ENCODE results near the gene PRH2. TPM values are rescaled to one million over a fixed set of nuclear protein-coding genes. Genes with fewer than 3 reads are reported as not detected.

PRH2 gene
- polyA plus RNA-seq, 1 donor (not counting 4 experiments of a cell fraction or from before 2014, with no cell fraction given), result 0.12 TPM

DNA sequence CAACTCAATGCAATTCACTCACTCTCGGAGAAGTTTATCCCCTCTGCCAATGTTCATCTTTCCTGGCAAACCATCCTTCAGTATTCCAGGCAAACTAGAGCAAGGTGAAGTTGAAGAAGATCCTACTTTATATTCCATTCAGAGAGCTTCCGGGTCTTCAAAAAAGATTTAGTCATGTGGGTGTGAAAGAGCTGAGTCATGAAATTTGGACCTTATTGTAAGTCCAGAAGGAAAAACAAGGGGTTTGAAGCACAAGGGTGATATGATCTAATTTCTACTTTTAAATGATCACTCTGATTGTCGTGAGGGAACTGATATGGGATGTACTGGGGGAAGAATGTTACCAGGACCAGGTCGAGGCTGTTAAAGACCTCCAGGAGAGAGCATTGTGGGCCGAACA lies 2.8 kb upstream of the PRH2 start:
- no peak for TF ChIP-seq EZH2 (IDR thresholded peaks at IDR 0.05; ENCODE audit: low read length)
- TF ChIP-seq, protein P1, sequence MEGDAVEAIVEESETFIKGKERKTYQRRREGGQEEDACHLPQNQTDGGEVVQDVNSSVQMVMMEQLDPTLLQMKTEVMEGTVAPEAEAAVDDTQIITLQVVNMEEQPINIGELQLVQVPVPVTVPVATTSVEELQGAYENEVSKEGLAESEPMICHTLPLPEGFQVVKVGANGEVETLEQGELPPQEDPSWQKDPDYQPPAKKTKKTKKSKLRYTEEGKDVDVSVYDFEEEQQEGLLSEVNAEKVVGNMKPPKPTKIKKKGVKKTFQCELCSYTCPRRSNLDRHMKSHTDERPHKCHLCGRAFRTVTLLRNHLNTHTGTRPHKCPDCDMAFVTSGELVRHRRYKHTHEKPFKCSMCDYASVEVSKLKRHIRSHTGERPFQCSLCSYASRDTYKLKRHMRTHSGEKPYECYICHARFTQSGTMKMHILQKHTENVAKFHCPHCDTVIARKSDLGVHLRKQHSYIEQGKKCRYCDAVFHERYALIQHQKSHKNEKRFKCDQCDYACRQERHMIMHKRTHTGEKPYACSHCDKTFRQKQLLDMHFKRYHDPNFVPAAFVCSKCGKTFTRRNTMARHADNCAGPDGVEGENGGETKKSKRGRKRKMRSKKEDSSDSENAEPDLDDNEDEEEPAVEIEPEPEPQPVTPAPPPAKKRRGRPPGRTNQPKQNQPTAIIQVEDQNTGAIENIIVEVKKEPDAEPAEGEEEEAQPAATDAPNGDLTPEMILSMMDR (optimal IDR thresholded peaks at IDR 0.05 in 1 of 3, IDR thresholded peaks at IDR 0.05 in 1 of 3, conservative IDR thresholded peaks at IDR 0.05 in 1 of 3; ENCODE audit: extremely low read depth in 1 of 3, insufficient read depth in 2 of 3, low read length in 3 of 3), result no peak
- no peak overlapping the region for H2AFZ ChIP-seq (ENCODE audit: control insufficient read depth, low read length)
- H3K27ac ChIP-seq (ENCODE audit: control insufficient read depth, insufficient read depth, low read length), result no peak overlapping the region
- dilution Hi-C loops (cut with MboI; ENCODE audit: extremely low pct_ligation_motif_present, low sequenced_read_pairs), result no loop called here
- no peaks in the 10 kb centered on the region for H3K36me3 ChIP-seq (ENCODE audit: control insufficient read depth in 2 of 2, extremely low read depth in 1 of 2, insufficient read depth in 2 of 2, low read length in 2 of 2)
- no peak overlapping the region for H3K4me2 ChIP-seq (ENCODE audit: control insufficient read depth, extremely low read depth, insufficient read depth, low read depth, low read length)
- H3K79me2 ChIP-seq (ENCODE audit: control insufficient read depth, insufficient read depth, low read length), result no peaks in the 10 kb centered on the region
- H3K27me3 ChIP-seq (ENCODE audit: control insufficient read depth, extremely low read depth, insufficient read depth, low read length), result no peaks in the 10 kb centered on the region
- H3K9me1 ChIP-seq (ENCODE audit: control insufficient read depth, extremely low read depth, insufficient read depth, low read length), result no peaks in the 10 kb centered on the region
- no peaks in the 10 kb centered on the region for H4K20me1 ChIP-seq (ENCODE audit: control insufficient read depth, extremely low read depth, insufficient read depth, low read length)
- H3K9me3 ChIP-seq (ENCODE audit: control insufficient read depth, low read depth, low read length), result no peaks in the 10 kb centered on the region
- no peak overlapping the region for H3K9ac ChIP-seq (ENCODE audit: control insufficient read depth, extremely low read depth, insufficient read depth, low read length)
- FAIRE-seq (no peak), DNase-seq (ENCODE audit: low read depth, low spot score) (no peak)
- H3K4me1 ChIP-seq (ENCODE audit: control insufficient read depth, extremely low read depth, insufficient read depth, low read length), result no peaks in the 10 kb centered on the region
- no peak overlapping the region for H3K4me3 ChIP-seq (ENCODE audit: control insufficient read depth in 2 of 3, extremely low read depth in 1 of 3, insufficient read depth in 2 of 3, low read depth in 1 of 3, low read length in 3 of 3)

DNA sequence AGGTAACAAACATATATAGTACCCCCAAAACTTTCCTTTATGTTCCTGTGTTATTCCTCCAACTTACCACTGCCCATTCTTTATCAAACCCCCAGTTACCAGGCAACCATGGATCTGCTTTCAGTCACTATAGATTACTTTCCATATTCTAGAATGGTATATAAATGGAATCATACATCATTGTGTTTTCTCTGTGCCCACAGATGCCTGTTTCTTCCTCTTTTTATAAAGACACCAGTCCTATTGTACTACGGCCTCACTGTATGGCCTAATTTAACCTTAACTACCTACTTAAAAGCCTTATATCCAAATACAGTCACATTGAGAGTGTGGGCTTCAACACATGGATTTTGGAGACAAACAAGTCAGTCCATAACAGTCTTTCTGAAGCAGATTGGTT lies 7.5 kb downstream of the PRH2 start:
- H3K27ac ChIP-seq (ENCODE audit: control insufficient read depth, insufficient read depth, low read length), result no peak overlapping the region
- TF ChIP-seq EZH2 (IDR thresholded peaks at IDR 0.05; ENCODE audit: low read length), result no peak
- TF ChIP-seq, protein P1 (optimal IDR thresholded peaks at IDR 0.05 in 1 of 3, IDR thresholded peaks at IDR 0.05 in 1 of 3, conservative IDR thresholded peaks at IDR 0.05 in 1 of 3; ENCODE audit: extremely low read depth in 1 of 3, insufficient read depth in 2 of 3, low read length in 3 of 3), result no peak
- H3K4me3 ChIP-seq (ENCODE audit: control insufficient read depth in 2 of 3, extremely low read depth in 1 of 3, insufficient read depth in 2 of 3, low read depth in 1 of 3, low read length in 3 of 3), result no peak overlapping the region
- no peaks in the 10 kb centered on the region for H3K9me1 ChIP-seq (ENCODE audit: control insufficient read depth, extremely low read depth, insufficient read depth, low read length)
- H3K4me2 ChIP-seq (ENCODE audit: control insufficient read depth, extremely low read depth, insufficient read depth, low read depth, low read length), result no peak overlapping the region
- dilution Hi-C loops (cut with MboI; ENCODE audit: extremely low pct_ligation_motif_present, low sequenced_read_pairs), result no loop called here
- H4K20me1 ChIP-seq (ENCODE audit: control insufficient read depth, extremely low read depth, insufficient read depth, low read length), result no peaks in the 10 kb centered on the region
- peaks cover 26% of the 10 kb centered on the region for H3K4me1 ChIP-seq (ENCODE audit: control insufficient read depth, extremely low read depth, insufficient read depth, low read length)
- no peaks in the 10 kb centered on the region for H3K9me3 ChIP-seq (ENCODE audit: control insufficient read depth, low read depth, low read length)
- H3K9ac ChIP-seq (ENCODE audit: control insufficient read depth, extremely low read depth, insufficient read depth, low read length), result no peak overlapping the region
- H2AFZ ChIP-seq (ENCODE audit: control insufficient read depth, low read length), result no peak overlapping the region
- no peak for FAIRE-seq
- DNase-seq (ENCODE audit: low read depth, low spot score), result no peak
- no peaks in the 10 kb centered on the region for H3K36me3 ChIP-seq (ENCODE audit: control insufficient read depth in 2 of 2, extremely low read depth in 1 of 2, insufficient read depth in 2 of 2, low read length in 2 of 2)
- no peaks in the 10 kb centered on the region for H3K27me3 ChIP-seq (ENCODE audit: control insufficient read depth, extremely low read depth, insufficient read depth, low read length)
- no peaks in the 10 kb centered on the region for H3K79me2 ChIP-seq (ENCODE audit: control insufficient read depth, insufficient read depth, low read length)
